ENCODE measurements around the gene CCDC175. TPM values are rescaled to one million over a fixed set of nuclear protein-coding genes. Genes with fewer than 3 reads are reported as not detected.

The CCDC175 gene
- polyA plus RNA-seq, 2 of the 4 experiments (the other 2 are of a cell fraction): not detected

GRCh38 chr14:59619061-59619460 lies 42.4 kb upstream of the CCDC175 start (continued):
- no peak for TF ChIP-seq RAD21 (conservative IDR thresholded peaks at IDR 0.05 in 1 of 2, IDR thresholded peaks at IDR 0.05 in 1 of 2)

DNA sequence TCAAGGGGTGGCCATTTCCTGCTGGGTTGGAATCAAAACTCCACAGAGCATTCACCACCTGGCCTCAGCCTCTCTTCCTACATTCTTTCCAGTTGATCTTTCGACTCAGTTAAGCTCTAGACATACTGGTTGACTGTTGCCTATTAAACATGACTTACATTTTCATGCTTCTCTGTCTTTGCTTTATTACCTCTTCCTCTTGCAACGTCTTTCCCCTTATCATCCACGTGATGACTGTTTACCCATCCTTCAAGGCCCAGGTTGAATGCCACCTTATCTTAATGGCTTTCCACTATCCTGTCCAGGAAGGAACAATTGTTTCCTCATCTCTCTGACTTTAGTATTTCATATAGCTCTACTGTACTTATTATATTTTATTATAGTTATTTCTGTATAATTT lies 24.4 kb upstream of the CCDC175 start:
- FAIRE-seq (no peak), ATAC-seq (no peak), DNase-seq (ENCODE audit: low read depth in 1 of 2, low spot score in 1 of 2) (no peak)
- Histone ChIP-seq H3K27ac (no peak overlapping the region), H3K4me1 (no peaks in the 10 kb centered on the region), H3K4me2 (no peak overlapping the region), H3K9me3 (no peaks in the 10 kb centered on the region), H3K4me3 (no peak overlapping the region)
- TF ChIP-seq RNF2 (IDR thresholded peaks at IDR 0.05; ENCODE audit: borderline replicate concordance, low read depth) (no peak), HMGXB4 (CRISPR knock-in tag; IDR thresholded peaks at IDR 0.05; ENCODE audit: borderline replicate concordance) (no peak), POLR2A (IDR thresholded peaks at IDR 0.05; ENCODE audit: low read length) (no peak)
- TF ChIP-seq, protein P1, sequence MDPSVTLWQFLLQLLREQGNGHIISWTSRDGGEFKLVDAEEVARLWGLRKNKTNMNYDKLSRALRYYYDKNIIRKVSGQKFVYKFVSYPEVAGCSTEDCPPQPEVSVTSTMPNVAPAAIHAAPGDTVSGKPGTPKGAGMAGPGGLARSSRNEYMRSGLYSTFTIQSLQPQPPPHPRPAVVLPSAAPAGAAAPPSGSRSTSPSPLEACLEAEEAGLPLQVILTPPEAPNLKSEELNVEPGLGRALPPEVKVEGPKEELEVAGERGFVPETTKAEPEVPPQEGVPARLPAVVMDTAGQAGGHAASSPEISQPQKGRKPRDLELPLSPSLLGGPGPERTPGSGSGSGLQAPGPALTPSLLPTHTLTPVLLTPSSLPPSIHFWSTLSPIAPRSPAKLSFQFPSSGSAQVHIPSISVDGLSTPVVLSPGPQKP (IDR thresholded peaks at IDR 0.05; ENCODE audit: low read depth, low read length): no peak
- WGBS (ENCODE audit: missing lambda C conversion rate): 1% methylated on average over 3 of the region's 3 CpGs
- POLR2A ChIA-PET: no interaction called here
- CTCF ChIA-PET: interaction anchor here (0.8 kb wide), 1 partner anchor 23 kb away, joined by 3 read pairs; no protein-coding TSS in a partner anchor

GRCh38 chr14:59600211-59600945 lies 23.8 kb upstream of the CCDC175 start:
- 0% methylated on average over 2 of the region's 2 CpGs for WGBS (ENCODE audit: missing lambda C conversion rate)
- DNase-seq (ENCODE audit: low read depth in 1 of 2, low spot score in 1 of 2) (no peak), ATAC-seq (no peak), FAIRE-seq (no peak)
- Histone ChIP-seq H3K4me3 (no peak overlapping the region), H3K9me3 (no peaks in the 10 kb centered on the region), H3K4me1 (no peaks in the 10 kb centered on the region), H3K27ac (no peak overlapping the region), H3K4me2 (no peak overlapping the region)
- CTCF ChIA-PET: interaction anchor here (0.8 kb wide), 1 partner anchor 23 kb away, joined by 3 read pairs; no protein-coding TSS in a partner anchor
- no peak for TF ChIP-seq NPAS2 (CRISPR knock-in tag; IDR thresholded peaks at IDR 0.05; ENCODE audit: borderline replicate concordance)
- POLR2A ChIA-PET: no interaction called here

DNA sequence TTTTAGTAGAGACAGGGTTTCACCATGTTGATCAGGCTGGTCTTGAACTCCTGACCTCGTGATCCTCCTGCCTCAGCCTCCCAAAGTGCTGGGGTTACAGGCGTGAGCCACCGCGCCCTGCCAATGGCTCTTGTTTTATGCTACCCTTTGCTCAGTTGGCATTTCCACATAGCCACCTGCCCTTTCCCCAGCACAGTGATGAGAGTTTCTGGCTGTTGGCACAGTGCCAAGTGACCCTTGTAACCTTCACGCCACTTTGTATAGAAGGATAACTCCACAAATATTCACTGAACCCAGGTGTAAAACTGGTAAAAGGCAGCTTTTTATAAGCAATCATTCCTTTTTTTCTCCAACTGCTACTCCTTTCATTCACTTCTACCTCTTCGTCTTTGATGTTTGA lies 18.5 kb upstream of the CCDC175 start:
- Histone ChIP-seq H3K4me3 (no peak overlapping the region), H3K9me3 (no peaks in the 10 kb centered on the region), H3K4me2 (no peak overlapping the region), H3K4me1 (no peaks in the 10 kb centered on the region), H3K27ac (no peak overlapping the region)
- TF ChIP-seq HMGXB4 (CRISPR knock-in tag; IDR thresholded peaks at IDR 0.05; ENCODE audit: borderline replicate concordance): no peak
- no peak for TF ChIP-seq PHF8 (IDR thresholded peaks at IDR 0.05; ENCODE audit: borderline replicate concordance, low read depth)
- TF ChIP-seq USF2 (IDR thresholded peaks at IDR 0.05): no peak
- TF ChIP-seq ZC3H11A (IDR thresholded peaks at IDR 0.05): no peak
- TF ChIP-seq HEYL (CRISPR knock-in tag; IDR thresholded peaks at IDR 0.05): no peak
- TF ChIP-seq, protein P2, sequence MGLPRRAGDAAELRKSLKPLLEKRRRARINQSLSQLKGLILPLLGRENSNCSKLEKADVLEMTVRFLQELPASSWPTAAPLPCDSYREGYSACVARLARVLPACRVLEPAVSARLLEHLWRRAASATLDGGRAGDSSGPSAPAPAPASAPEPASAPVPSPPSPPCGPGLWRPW (IDR thresholded peaks at IDR 0.05): no peak
- TF ChIP-seq CBX2 (IDR thresholded peaks at IDR 0.05; ENCODE audit: borderline replicate concordance, low read depth): no peak
- TF ChIP-seq SMC3 (IDR thresholded peaks at IDR 0.05): no peak
- TF ChIP-seq SREBF2 (IDR thresholded peaks at IDR 0.05): no peak
- TF ChIP-seq BHLHE40 (IDR thresholded peaks at IDR 0.05; ENCODE audit: low read depth, low read length): no peak
- no peak for TF ChIP-seq RCOR1 (IDR thresholded peaks at IDR 0.05; ENCODE audit: low read depth, low read length)
- no peak for TF ChIP-seq NFE2L2 (conservative IDR thresholded peaks at IDR 0.05; ENCODE audit: low read length)
- TF ChIP-seq TFCP2L1 (CRISPR knock-in tag; IDR thresholded peaks at IDR 0.05): no peak
- TF ChIP-seq MAZ (IDR thresholded peaks at IDR 0.05; ENCODE audit: borderline replicate concordance, low read depth, low read length): no peak
- TF ChIP-seq E2F6 (IDR thresholded peaks at IDR 0.05; ENCODE audit: borderline replicate concordance, low read depth): no peak
- no peak for TF ChIP-seq NPAS2 (CRISPR knock-in tag; IDR thresholded peaks at IDR 0.05; ENCODE audit: borderline replicate concordance)
- TF ChIP-seq ZFP36 (IDR thresholded peaks at IDR 0.05; ENCODE audit: borderline replicate concordance, partially characterized antibody): no peak
- 58% methylated on average over 6 of the region's 6 CpGs for WGBS (ENCODE audit: missing lambda C conversion rate)
- FAIRE-seq (no peak), ATAC-seq (no peak), DNase-seq (ENCODE audit: low read depth in 1 of 2, low spot score in 1 of 2) (no peak)
- ChIA-PET CTCF (interaction anchor here (2.0 kb wide), 1 partner anchor 18 kb away, joined by 12 read pairs; the partner anchor contains the start of gene CCDC175), POLR2A (no interaction called here)
